BJ (cell line): ENCODE data around the gene DOCK3. TPM values are rescaled to one million over a fixed set of nuclear protein-coding genes. Genes with fewer than 3 reads are reported as not detected.

Experiments used
- CTCF ChIA-PET: fragments of 350-600 bp; formaldehyde crosslinking; extraction: SDS; loops from one replicate; lab custom pipeline; 2021; ENCODE audit warnings: antibody characterized with exemption, inconsistent platforms; lab: Yijun Ruan, JAX
- POLR2A ChIA-PET: fragments of 300-600 bp; sonication (Branson Sonifier 250); formaldehyde crosslinking; extraction: SDS; loops from one replicate; lab custom pipeline; 2021; ENCODE audit warnings: antibody characterized with exemption; lab: Charles Lee
- DNase-seq: peaks from one replicate; pipeline ENCODE4 v3.0.0-alpha.2; 2011; ENCODE audit warnings: low read depth
- H3K27me3 ChIP-seq: 2 replicates; pipeline ENCODE4 v1.6.0; 2011; ENCODE audit warnings: low read length; ENCODE audit not compliant: control insufficient read depth, insufficient read depth
- H3K36me3 ChIP-seq: 2 replicates; pipeline ENCODE4 v1.5.1; 2011; ENCODE audit warnings: low read length; ENCODE audit not compliant: control insufficient read depth, insufficient read depth
- H3K4me3 ChIP-seq: 2 replicates; pipeline ENCODE4 v1.5.1; 2011; ENCODE audit warnings: low read depth, mild to moderate bottlenecking, control low read depth, low read length
- polyA plus RNA-seq: library from polyadenylated mRNA; depleted of rRNA; stranded (reverse); fragments of >200 nt; gene quantifications from 2 replicates; pipeline ENCODE4 v1.2.3, GENCODE V29; 2011
- TF ChIP-seq, protein P1 (sequence below): IDR thresholded peaks from 2 replicates; pipeline ENCODE4 v1.5.1; 2011; ENCODE audit warnings: low read depth, mild to moderate bottlenecking, control low read depth, inconsistent platforms, low read length, moderate library complexity; ENCODE audit not compliant: insufficient read depth

DOCK3 gene
- polyA plus RNA-seq, 1 experiment = 0.09 TPM

DNA sequence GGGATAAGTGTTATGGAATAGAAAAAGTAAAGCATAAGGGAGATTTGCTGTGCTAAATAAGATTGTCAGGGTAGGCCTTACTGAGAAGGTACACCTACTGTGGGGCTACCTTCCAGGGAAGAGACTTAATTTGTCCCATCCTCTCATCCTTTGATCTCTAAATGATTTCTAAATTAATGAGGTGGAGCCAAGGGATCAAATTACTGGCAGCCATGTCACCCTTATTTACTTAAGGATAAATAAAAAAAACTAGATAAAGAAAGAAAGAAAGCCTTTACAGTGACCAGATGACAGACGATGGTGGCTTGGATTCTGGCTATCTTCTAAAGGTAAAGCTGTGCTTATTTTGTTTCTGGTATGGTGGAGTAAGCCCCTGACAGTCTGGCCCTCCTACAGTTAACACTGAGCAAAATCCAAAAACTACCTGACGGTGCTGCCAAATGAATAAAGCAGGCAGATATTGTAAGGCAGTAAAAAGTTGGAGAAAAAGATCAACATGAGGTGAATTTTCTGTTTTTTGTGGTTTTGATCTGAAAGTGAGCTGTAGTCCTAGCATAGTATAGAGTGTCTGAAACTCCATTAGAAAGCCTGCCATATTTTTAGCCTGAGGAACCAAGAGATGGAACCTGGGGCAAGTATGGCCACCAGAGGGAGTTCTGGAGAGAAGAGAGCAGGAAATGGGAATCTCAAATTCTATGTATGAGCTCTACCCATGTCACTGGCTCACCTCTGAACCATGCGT, 425.2 kb downstream of the DOCK3 start:
- TF ChIP-seq, protein P1, sequence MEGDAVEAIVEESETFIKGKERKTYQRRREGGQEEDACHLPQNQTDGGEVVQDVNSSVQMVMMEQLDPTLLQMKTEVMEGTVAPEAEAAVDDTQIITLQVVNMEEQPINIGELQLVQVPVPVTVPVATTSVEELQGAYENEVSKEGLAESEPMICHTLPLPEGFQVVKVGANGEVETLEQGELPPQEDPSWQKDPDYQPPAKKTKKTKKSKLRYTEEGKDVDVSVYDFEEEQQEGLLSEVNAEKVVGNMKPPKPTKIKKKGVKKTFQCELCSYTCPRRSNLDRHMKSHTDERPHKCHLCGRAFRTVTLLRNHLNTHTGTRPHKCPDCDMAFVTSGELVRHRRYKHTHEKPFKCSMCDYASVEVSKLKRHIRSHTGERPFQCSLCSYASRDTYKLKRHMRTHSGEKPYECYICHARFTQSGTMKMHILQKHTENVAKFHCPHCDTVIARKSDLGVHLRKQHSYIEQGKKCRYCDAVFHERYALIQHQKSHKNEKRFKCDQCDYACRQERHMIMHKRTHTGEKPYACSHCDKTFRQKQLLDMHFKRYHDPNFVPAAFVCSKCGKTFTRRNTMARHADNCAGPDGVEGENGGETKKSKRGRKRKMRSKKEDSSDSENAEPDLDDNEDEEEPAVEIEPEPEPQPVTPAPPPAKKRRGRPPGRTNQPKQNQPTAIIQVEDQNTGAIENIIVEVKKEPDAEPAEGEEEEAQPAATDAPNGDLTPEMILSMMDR = peak; percentile 89
- ChIA-PET CTCF (interaction anchor here (0.6 to 7.9 kb wide), 24 partner anchors 8 to 602 kb away, joined by 3 to 106 read pairs (median 4); partner anchors contain the start of genes MANF and MAPKAPK3), POLR2A (no interaction called here)
- Histone ChIP-seq H3K27me3 (no peaks in the 10 kb centered on the region), H3K4me3 (no peak overlapping the region), H3K36me3 (no peaks in the 10 kb centered on the region)
- DNase-seq = peak; percentile 6

DNA sequence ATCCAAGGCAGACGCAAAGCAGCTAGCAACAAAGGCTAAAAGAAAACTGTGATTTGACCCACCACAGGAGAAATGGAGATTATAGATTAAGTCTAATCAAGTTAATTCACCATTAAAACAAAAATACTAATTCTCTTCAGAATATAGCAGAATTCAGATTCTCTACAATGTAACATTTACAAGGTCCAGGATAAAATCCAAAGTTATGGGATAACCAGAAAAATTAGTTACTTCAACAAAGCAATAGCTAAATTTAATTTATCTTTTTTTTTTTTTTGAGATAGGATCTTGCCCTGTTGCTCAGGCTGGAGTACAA, 425.8 kb downstream of the DOCK3 start:
- POLR2A ChIA-PET = no interaction called here
- H3K36me3 ChIP-seq = no peaks in the 10 kb centered on the region
- DNase-seq = no peak
- TF ChIP-seq, protein P1 = no peak
- H3K27me3 ChIP-seq = no peaks in the 10 kb centered on the region
- no peak overlapping the region for H3K4me3 ChIP-seq
- CTCF ChIA-PET = interaction anchor here (0.6 to 7.9 kb wide), 24 partner anchors 9 to 601 kb away, joined by 3 to 106 read pairs (median 4); partner anchors contain the start of genes MANF and MAPKAPK3

DNA sequence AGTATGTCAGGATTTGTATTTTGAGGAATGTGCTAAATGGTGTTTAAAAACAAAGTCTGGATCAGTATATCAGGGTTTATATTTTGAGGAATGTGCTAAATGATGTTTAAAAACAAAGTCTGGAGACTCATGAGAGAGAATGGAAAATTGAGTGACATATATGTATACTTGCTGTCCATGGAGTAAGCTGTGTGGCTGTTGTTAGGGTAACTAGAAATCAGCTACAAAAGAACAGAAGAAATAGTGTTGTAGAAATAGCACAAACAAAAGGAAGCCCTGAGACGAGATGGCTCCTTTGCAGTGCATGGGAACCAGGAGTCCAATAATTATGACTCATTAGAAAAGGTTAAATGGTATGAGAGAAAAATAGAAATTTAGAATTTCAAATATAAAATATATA, 427.7 kb downstream of the DOCK3 start:
- ChIA-PET POLR2A (no interaction called here), CTCF (interaction anchor here (0.7 to 7.9 kb wide), 2 partner anchors 90 to 269 kb away, joined by 3 to 106 read pairs; no protein-coding TSS in a partner anchor)

DNA sequence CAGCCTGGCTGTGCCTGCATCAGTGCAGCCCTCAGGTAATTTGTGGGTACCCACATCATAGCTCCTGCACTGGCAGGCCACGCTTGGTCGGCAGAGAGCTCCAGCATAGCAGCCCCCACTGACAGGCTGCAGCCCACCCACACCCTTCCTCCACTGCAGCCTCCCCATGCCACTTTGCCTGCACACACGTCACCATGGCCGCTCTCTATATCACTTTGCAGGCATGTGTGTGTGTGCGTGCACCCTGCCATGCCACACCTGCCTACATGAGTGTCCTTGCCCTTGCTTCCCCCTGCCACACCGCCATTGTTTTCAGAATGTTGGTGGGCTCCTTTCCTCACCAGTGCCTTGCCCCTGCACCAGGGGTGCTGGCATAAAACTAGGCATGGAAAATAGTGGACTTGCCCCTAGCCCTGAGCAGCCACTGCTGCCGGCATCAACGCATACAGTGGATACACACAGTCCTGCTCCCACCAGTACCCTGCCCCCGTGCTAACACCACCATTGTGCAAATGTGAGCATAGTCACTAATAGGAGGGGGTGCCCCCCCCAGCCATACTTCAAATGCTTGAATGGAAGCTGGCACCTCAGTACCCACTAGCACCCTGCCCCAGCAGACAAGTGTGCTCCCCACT, 431.6 kb downstream of the DOCK3 start:
- CTCF ChIA-PET = interaction anchor here (1.2 kb wide), 1 partner anchor 265 kb away, joined by 3 read pairs; no protein-coding TSS in a partner anchor
- no peak overlapping the region for H3K4me3 ChIP-seq
- TF ChIP-seq, protein P1 = no peak
- no peaks in the 10 kb centered on the region for H3K27me3 ChIP-seq
- DNase-seq = no peak
- POLR2A ChIA-PET = no interaction called here
- no peaks in the 10 kb centered on the region for H3K36me3 ChIP-seq

More for the DNA sequence above, 427.7 kb downstream of the DOCK3 start:
- H3K36me3 ChIP-seq = no peaks in the 10 kb centered on the region
- H3K4me3 ChIP-seq = no peak overlapping the region
- DNase-seq = no peak
- no peaks in the 10 kb centered on the region for H3K27me3 ChIP-seq
- TF ChIP-seq, protein P1 = no peak

DNA sequence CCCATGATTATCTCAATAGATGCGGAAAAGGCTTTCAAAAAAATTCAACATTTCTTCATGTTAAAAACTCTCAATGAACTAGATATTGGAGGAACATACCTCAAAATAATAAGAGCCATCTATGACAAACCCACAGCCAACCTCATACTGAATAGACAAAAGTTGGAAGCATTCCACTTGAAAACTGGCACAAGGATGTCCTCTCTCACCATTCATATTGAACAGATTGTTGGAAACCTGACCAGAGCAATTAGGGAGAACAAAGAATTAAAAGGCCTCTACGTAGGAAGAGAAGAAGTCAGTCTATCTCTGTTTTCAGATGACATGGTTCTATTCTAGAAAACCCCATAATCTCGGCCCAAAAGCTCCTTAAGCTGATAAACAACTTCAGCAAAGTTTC, 435.9 kb downstream of the DOCK3 start:
- Histone ChIP-seq H3K4me3 (no peak overlapping the region), H3K27me3 (no peaks in the 10 kb centered on the region), H3K36me3 (no peaks in the 10 kb centered on the region)
- DNase-seq = no peak
- ChIA-PET POLR2A (no interaction called here), CTCF (interaction anchor here (1.4 kb wide), 1 partner anchor 262 kb away, joined by 3 read pairs; no protein-coding TSS in a partner anchor)
- TF ChIP-seq, protein P1 = no peak
